Measurements from ENCODE around the gene OSBPL5.

The OSBPL5 gene

DNA sequence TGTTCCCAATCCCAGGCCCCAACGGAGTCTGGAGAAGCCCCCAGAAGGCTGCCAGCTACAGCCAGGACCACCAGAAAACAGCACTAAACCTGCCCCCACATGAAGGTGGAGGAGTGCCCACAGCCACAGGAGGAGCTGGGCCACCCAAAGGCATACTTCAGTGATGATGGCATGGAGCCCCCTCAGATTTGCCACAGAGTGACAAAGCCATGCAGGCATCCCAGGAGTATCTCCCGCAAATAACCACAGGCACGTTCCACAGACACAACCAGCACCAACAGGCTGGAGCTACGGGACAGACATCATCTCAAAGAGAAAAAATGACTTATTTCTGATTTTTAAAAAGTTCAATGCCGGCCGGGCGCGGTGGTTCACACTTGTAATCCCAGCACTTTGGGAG is 118.5 kb downstream of the OSBPL5 start:
- peaks cover 5% of the 10 kb centered on the region for H3K4me1 ChIP-seq (ENCODE audit: insufficient read depth, low read length)
- no peaks in the 10 kb centered on the region for H3K9me3 ChIP-seq (ENCODE audit: insufficient read depth, low read depth, low read length)
- no peak overlapping the region for H3K27ac ChIP-seq (ENCODE audit: low read depth, low read length)
- WGBS = 83% methylated on average over 8 of the region's 8 CpGs
- no peak overlapping the region for H3K9ac ChIP-seq (ENCODE audit: low read depth, low read length)
- peaks cover 19% of the 10 kb centered on the region for H3K36me3 ChIP-seq (ENCODE audit: insufficient read depth, low read length)
- H3K4me3 ChIP-seq (ENCODE audit: low read length) = no peak overlapping the region
- no peaks in the 10 kb centered on the region for H3K27me3 ChIP-seq (ENCODE audit: insufficient read depth, low read length)

DNA sequence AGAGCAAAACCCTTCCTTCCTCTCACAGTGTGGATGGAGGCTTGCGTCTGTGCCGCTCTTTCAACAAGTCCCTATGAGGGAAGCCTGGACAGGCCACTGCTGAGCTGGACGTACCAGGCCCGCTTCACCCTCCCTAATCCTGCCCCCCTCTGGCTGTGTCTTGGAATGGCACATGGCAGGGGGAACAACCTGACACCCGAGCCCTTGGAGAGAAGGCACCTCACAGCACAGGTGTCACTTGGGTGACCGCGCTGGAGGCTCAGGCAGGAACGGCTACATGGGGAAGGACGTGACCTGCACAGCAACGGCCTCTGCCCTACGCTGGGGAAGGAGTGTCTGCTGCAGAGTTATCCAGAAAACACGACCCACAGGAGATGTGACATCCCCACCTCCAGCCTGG is 118.9 kb downstream of the OSBPL5 start:
- WGBS = 93% methylated on average over 12 of the region's 12 CpGs
- peaks cover 24% of the 10 kb centered on the region for H3K36me3 ChIP-seq (ENCODE audit: insufficient read depth, low read length)
- peaks cover under 1% of the 10 kb centered on the region; the same call in 1 of the 2 replicates for H3K4me1 ChIP-seq (ENCODE audit: insufficient read depth, low read length)

DNA sequence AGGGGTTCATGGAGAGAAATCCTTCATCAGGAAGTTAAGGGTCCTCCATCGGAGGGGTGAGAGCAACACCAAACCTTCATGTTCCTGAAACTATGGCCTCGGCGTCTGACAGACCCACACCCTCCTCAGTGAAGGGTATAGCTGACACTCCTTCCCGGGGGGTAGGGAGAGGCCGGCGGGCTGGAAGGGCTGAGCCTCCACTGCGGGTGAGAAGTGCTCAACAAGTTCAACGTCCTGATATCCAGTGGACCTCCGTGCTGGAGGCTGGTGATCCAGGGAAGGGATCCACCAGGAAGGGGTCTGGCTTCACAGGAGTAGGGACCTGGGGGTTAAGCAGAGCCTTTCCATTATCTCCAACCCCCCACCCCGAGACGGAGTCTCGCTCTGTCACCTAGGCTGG is 120.2 kb downstream of the OSBPL5 start:
- Histone ChIP-seq H3K27me3 (ENCODE audit: insufficient read depth, low read length) (no peaks in the 10 kb centered on the region), H3K36me3 (ENCODE audit: insufficient read depth, low read length) (peaks cover 37% of the 10 kb centered on the region), H3K4me1 (ENCODE audit: insufficient read depth, low read length) (no peaks in the 10 kb centered on the region), H3K27ac (ENCODE audit: low read depth, low read length) (no peak overlapping the region), H3K4me3 (ENCODE audit: low read length) (no peak overlapping the region), H3K9me3 (ENCODE audit: insufficient read depth, low read depth, low read length) (no peaks in the 10 kb centered on the region), H3K9ac (ENCODE audit: low read depth, low read length) (no peak overlapping the region)
- WGBS = 95% methylated on average over 12 of the region's 12 CpGs

More for the DNA sequence above, 118.9 kb downstream of the OSBPL5 start:
- Histone ChIP-seq H3K9me3 (ENCODE audit: insufficient read depth, low read depth, low read length) (no peaks in the 10 kb centered on the region), H3K27ac (ENCODE audit: low read depth, low read length) (no peak overlapping the region), H3K27me3 (ENCODE audit: insufficient read depth, low read length) (no peaks in the 10 kb centered on the region), H3K9ac (ENCODE audit: low read depth, low read length) (no peak overlapping the region), H3K4me3 (ENCODE audit: low read length) (no peak overlapping the region)

DNA sequence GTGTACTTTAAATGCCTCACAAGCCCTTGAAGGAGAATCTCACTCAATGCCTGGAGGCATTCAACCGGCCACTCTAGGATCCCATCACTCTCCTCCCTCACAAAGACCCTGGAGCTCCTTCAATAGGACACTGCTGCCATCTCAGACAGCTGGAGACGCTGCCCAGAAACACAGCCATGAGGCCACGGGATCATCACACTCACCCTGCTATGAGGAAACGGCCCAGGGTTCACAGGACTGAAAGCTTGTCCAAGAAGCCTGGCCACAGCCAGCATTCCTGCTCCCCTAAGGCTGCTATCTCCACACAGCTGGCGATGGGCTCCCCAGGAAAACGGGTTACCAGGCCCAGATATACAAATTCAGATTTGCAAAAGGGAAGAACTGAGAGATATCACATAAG is 121.1 kb downstream of the OSBPL5 start:
- peaks cover 46% of the 10 kb centered on the region for H3K36me3 ChIP-seq (ENCODE audit: insufficient read depth, low read length)
- 91% methylated on average over 6 of the region's 6 CpGs for WGBS
- no peaks in the 10 kb centered on the region for H3K4me1 ChIP-seq (ENCODE audit: insufficient read depth, low read length)
- H3K4me3 ChIP-seq (ENCODE audit: low read length) = no peak overlapping the region
- H3K27ac ChIP-seq (ENCODE audit: low read depth, low read length) = no peak overlapping the region
- H3K27me3 ChIP-seq (ENCODE audit: insufficient read depth, low read length) = no peaks in the 10 kb centered on the region
- H3K9me3 ChIP-seq (ENCODE audit: insufficient read depth, low read depth, low read length) = no peaks in the 10 kb centered on the region
- H3K9ac ChIP-seq (ENCODE audit: low read depth, low read length) = no peak overlapping the region

DNA sequence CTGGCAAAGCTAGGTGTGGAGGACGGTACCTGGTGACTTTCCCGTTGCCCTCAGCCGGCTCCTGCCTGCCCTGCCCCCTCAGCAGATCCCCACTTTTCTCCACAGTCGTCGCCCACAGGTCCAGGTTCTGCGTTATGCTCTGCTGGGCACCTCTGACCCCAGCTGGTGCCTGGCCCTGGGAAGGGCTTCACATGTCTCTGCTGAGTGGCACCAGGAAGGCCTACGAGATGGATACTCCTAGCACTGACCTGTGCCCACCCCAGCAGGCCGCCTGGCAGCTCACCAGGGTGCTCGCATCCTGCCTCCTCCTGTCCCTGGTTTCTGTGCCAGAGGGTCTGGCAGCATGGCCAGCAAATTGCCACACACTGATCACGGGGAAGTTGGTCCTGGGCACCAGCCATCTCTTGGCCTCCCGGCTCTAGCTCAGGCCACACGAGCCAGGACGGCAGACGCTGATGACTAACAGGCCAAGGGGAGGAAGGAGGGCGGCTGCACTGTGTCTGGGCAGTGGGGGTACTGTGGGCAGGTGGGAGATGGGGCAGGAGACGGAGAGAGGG is 121.7 kb downstream of the OSBPL5 start:
- Histone ChIP-seq H3K4me3 (ENCODE audit: low read length) (no peak overlapping the region), H3K27ac (ENCODE audit: low read depth, low read length) (no peak overlapping the region), H3K4me1 (ENCODE audit: insufficient read depth, low read length) (no peaks in the 10 kb centered on the region), H3K9me3 (ENCODE audit: insufficient read depth, low read depth, low read length) (no peaks in the 10 kb centered on the region), H3K27me3 (ENCODE audit: insufficient read depth, low read length) (no peaks in the 10 kb centered on the region), H3K9ac (ENCODE audit: low read depth, low read length) (no peak overlapping the region), H3K36me3 (ENCODE audit: insufficient read depth, low read length) (peaks cover 52% of the 10 kb centered on the region)
- 94% methylated on average over 16 of the region's 16 CpGs for WGBS

DNA sequence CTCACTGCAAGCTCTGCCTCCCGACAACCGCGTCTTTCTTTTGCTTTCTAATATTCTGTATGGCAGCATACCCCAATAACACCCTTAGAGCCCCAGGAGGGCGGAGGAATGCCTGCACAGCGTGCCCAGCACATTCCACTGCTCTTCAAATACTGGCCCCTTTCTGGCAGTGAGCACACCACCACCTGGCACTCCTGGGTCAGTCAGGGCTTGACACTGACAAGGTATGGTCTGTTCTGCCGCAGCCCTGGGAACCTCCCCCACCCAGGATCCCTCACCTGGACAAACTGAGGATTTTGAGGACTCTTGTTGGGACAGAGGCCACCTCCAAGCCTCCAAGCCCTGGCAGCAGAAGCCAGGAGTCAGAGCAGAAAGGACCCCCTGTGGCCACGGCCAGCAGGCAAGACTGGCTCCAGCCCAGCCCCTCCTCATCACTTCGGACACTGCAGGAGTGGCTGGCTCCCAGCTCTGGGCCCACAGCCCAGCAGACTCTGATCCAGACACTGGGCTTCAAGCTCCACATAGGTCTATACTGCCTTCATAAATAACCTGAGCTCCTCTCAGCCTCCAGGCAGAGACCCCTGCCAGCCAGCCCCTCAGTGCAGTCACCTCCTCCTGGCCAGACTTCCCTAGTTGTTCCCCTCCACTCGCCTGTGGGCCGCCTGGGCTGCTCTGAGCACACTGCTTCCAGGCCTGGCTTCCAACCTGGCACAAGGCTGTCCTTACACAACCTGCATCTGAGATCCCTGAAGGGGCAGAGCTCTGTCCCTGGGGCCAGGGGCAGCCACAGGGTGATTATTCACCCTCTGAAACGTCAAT is 122.4 kb downstream of the OSBPL5 start:
- H3K36me3 ChIP-seq (ENCODE audit: insufficient read depth, low read length) = peaks cover 59% of the 10 kb centered on the region
- no peak overlapping the region for H3K4me3 ChIP-seq (ENCODE audit: low read length)
- no peak overlapping the region for H3K9ac ChIP-seq (ENCODE audit: low read depth, low read length)
- no peak overlapping the region for H3K27ac ChIP-seq (ENCODE audit: low read depth, low read length)
- H3K27me3 ChIP-seq (ENCODE audit: insufficient read depth, low read length) = no peaks in the 10 kb centered on the region
- no peaks in the 10 kb centered on the region for H3K4me1 ChIP-seq (ENCODE audit: insufficient read depth, low read length)
- 90% methylated on average over 10 of the region's 11 CpGs for WGBS
- H3K9me3 ChIP-seq (ENCODE audit: insufficient read depth, low read depth, low read length) = no peaks in the 10 kb centered on the region

DNA sequence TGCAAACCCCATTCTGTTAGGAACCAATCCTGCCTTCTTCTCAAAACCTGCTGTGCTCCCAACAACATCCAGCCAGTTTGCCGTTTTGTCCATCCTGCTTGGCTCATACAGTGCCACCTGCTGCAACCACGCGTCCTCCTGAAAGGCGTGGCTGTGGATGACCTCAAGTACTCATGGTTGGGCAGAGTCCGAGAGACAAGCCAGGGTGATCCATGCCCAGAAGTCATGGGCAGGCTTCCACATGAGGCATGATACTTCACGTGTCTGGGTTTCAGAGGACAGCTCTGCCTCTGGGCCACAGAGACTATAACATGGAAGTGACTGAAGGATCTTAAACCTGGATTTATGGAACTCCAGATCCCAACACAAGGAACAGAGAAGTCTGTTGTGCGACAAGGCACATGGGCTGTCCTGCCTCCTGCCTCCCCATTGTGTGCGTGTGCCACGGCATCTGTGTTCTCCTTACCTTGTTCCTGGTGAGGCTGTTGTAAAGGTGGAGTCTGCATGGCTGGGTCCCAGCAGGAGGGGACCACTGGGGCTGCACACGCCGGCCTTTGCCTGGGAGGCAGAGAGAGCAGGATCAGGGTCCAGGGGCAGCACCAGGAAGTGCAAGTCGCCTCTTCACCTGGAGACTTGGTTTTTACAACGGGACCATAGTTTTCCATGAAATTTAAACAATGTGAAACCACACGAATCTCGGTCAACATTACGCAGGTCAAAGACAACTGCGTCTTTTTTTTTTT is 123.2 kb downstream of the OSBPL5 start:
- Histone ChIP-seq H3K27me3 (ENCODE audit: insufficient read depth, low read length) (no peaks in the 10 kb centered on the region), H3K36me3 (ENCODE audit: insufficient read depth, low read length) (peaks cover 62% of the 10 kb centered on the region), H3K4me1 (ENCODE audit: insufficient read depth, low read length) (no peaks in the 10 kb centered on the region), H3K4me3 (ENCODE audit: low read length) (no peak overlapping the region), H3K9me3 (ENCODE audit: insufficient read depth, low read depth, low read length) (no peaks in the 10 kb centered on the region), H3K9ac (ENCODE audit: low read depth, low read length) (no peak overlapping the region), H3K27ac (ENCODE audit: low read depth, low read length) (no peak overlapping the region)
- 94% methylated on average over 17 of the region's 17 CpGs for WGBS

DNA sequence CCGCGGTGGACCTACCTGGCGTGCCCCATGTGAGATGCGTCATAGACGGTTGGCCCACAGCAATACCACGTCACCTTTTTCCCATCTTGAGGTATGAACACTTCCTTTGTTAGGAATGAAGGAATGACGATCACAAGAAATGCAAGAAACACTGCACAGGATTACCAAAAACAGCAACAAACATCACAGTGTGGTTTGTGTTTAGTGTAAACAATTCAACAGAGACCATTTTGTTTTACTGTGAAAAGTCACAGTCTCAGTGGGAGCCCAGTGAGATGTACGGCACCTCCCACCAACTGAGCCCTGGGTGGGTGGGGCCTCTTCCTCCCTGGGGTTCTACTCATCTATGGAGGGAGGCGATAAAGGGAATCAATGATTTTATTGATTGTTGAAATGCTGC is 124.2 kb downstream of the OSBPL5 start:
- H3K4me1 ChIP-seq (ENCODE audit: insufficient read depth, low read length) = no peaks in the 10 kb centered on the region
- no peaks in the 10 kb centered on the region for H3K27me3 ChIP-seq (ENCODE audit: insufficient read depth, low read length)
- no peak overlapping the region for H3K27ac ChIP-seq (ENCODE audit: low read depth, low read length)
- no peak overlapping the region for H3K9ac ChIP-seq (ENCODE audit: low read depth, low read length)
- WGBS = 88% methylated on average over 8 of the region's 9 CpGs
- H3K9me3 ChIP-seq (ENCODE audit: insufficient read depth, low read depth, low read length) = no peaks in the 10 kb centered on the region
- H3K4me3 ChIP-seq (ENCODE audit: low read length) = no peak overlapping the region
- peaks cover 72% of the 10 kb centered on the region for H3K36me3 ChIP-seq (ENCODE audit: insufficient read depth, low read length)

DNA sequence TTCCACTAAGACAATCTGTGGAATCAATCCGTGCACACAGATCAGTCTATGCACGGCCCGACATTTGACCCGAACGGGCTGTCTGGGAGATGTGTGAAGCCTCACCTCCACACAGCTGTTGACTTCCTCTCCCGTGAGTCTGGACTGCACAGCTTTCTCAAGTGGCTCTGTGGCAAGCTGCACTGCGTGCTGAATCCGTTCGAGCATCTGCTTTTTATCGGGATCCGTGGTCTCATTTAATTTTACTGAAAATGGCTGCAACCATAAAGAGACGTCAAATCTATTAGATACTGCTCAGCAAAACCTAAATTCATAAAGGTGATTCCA is 127.2 kb downstream of the OSBPL5 start:
- H3K27ac ChIP-seq (ENCODE audit: low read depth, low read length) = no peak overlapping the region
- no peak overlapping the region for H3K4me3 ChIP-seq (ENCODE audit: low read length)
- 95% methylated on average over 12 of the region's 12 CpGs for WGBS
- H3K27me3 ChIP-seq (ENCODE audit: insufficient read depth, low read length) = no peaks in the 10 kb centered on the region
- H3K9ac ChIP-seq (ENCODE audit: low read depth, low read length) = no peak overlapping the region
- no peaks in the 10 kb centered on the region for H3K9me3 ChIP-seq (ENCODE audit: insufficient read depth, low read depth, low read length)
- no peaks in the 10 kb centered on the region for H3K4me1 ChIP-seq (ENCODE audit: insufficient read depth, low read length)
- H3K36me3 ChIP-seq (ENCODE audit: insufficient read depth, low read length) = peaks cover 87% of the 10 kb centered on the region
